WTC11 (cell line): ENCODE measurements around the gene TMEM221.

Experiments
- ATF2 ChIP-seq: sonication (generic); formaldehyde crosslinking; IDR thresholded peaks from 2 replicates; pipeline ENCODE4 v1.8.1; 2022; ENCODE audit warnings: low read depth, missing genetic modification reagents, borderline replicate concordance
- ATF6 ChIP-seq: sonication (generic); formaldehyde crosslinking; IDR thresholded peaks from 2 replicates; pipeline ENCODE4 v1.8.1; 2023; ENCODE audit warnings: mild to moderate bottlenecking, missing genetic modification reagents
- CTCF ChIP-seq: fragments of 200-600 bp; IDR thresholded peaks from 2 replicates; pipeline ENCODE4 v1.8.0; 2022; ENCODE audit warnings: antibody characterized with exemption
- E2F4 ChIP-seq: sonication (generic); formaldehyde crosslinking; IDR thresholded peaks from 2 replicates; pipeline ENCODE4 v1.8.1; 2022; ENCODE audit warnings: low read depth, mild to moderate bottlenecking, moderate library complexity, missing genetic modification reagents, borderline replicate concordance
- MXD4 ChIP-seq: fragments of 250-450 bp; sonication (Bioruptor Pico); IDR thresholded peaks from 2 replicates; pipeline ENCODE4 v1.8.0; 2021; ENCODE audit warnings: mild to moderate bottlenecking, moderate library complexity, borderline replicate concordance
- NR1H2 ChIP-seq: sonication (generic); formaldehyde crosslinking; IDR thresholded peaks from 2 replicates; pipeline ENCODE4 v1.9.0; 2021; ENCODE audit warnings: mild to moderate bottlenecking, moderate library complexity, missing genetic modification reagents
- NR2C2 ChIP-seq: sonication (generic); formaldehyde crosslinking; IDR thresholded peaks from 2 replicates; pipeline ENCODE4 v1.8.0; 2022; ENCODE audit warnings: mild to moderate bottlenecking, missing genetic modification reagents
- NR3C1 ChIP-seq: sonication (generic); formaldehyde crosslinking; conservative IDR thresholded peaks from 2 replicates; pipeline ENCODE4 v1.8.1; 2023; ENCODE audit warnings: low read depth, mild to moderate bottlenecking, missing genetic modification reagents
- SP1 ChIP-seq: sonication (generic); formaldehyde crosslinking; conservative IDR thresholded peaks from 2 replicates; pipeline ENCODE4 v1.8.1; 2022; ENCODE audit warnings: missing genetic modification reagents
- USF1 ChIP-seq: sonication (generic); formaldehyde crosslinking; IDR thresholded peaks from 2 replicates; pipeline ENCODE4 v1.8.0; 2022; ENCODE audit warnings: mild to moderate bottlenecking, missing genetic modification reagents
- ZNF512 ChIP-seq: sonication (generic); formaldehyde crosslinking; IDR thresholded peaks from 2 replicates; pipeline ENCODE4 v1.8.1; 2022; ENCODE audit warnings: missing genetic modification reagents, borderline replicate concordance

GRCh38 chr19:17406046-17406886, 42.2 kb downstream of the TMEM221 start:
- TF ChIP-seq NR1H2 (no peak), ATF6 (CRISPR knock-in tag) (no peak), CTCF (no peak), SP1 (no peak), NR2C2 (no peak), E2F4 (CRISPR knock-in tag) (no peak), ATF2 (CRISPR knock-in tag) (no peak), ZNF512 (CRISPR knock-in tag) (no peak), MXD4 (no peak), USF1 (CRISPR knock-in tag) (no peak), NR3C1 (CRISPR knock-in tag) (no peak)
